Activated naive CD4-positive, alpha-beta T cell (primary cell): Measurements from ENCODE around the gene LAPTM5.
"Not testable (repeated sequence)": the region's sequence is repeated elsewhere in the genome, so short reads cannot be mapped to it uniquely, and the experiment has no call there.

Source experiments
- DNase-seq, 4 experiments: peaks; one replicate each; lab custom pipeline; 2025; lab: John Stamatoyannopoulos, UW

The LAPTM5 gene

GRCh38 chr1:30693822-30694221 lies 63.8 kb downstream of the LAPTM5 start:
- no peak for DNase-seq

GRCh38 chr1:30693366-30693765 lies 64.2 kb downstream of the LAPTM5 start:
- DNase-seq: no peak

GRCh38 chr1:30692948-30693301 lies 64.6 kb downstream of the LAPTM5 start:
- no peak for DNase-seq

- DNase-seq: no peak
Observed at GRCh38 chr1:30692201-30692947, 65.2 kb downstream of the LAPTM5 start.

- DNase-seq: no peak
Observed at GRCh38 chr1:30691480-30691879, 66.1 kb downstream of the LAPTM5 start.

GRCh38 chr1:30689901-30690645 lies 67.5 kb downstream of the LAPTM5 start:
- no peak for DNase-seq

GRCh38 chr1:30688920-30689794 lies 68.4 kb downstream of the LAPTM5 start:
- no peak for DNase-seq

- not testable (repeated sequence) for DNase-seq
Observed at GRCh38 chr1:30688516-30688915, 69.1 kb downstream of the LAPTM5 start.

GRCh38 chr1:30687886-30688285 lies 69.7 kb downstream of the LAPTM5 start:
- no peak for DNase-seq

GRCh38 chr1:30686236-30686935 lies 71.2 kb downstream of the LAPTM5 start:
- DNase-seq: no peak

GRCh38 chr1:30685796-30686165 lies 71.8 kb downstream of the LAPTM5 start:
- DNase-seq: no peak

- DNase-seq: no peak
Observed at GRCh38 chr1:30684881-30685795, 72.4 kb downstream of the LAPTM5 start.

GRCh38 chr1:30684259-30684658 lies 73.3 kb downstream of the LAPTM5 start:
- no peak for DNase-seq

- DNase-seq: no peak
Observed at GRCh38 chr1:30683699-30684098, 73.9 kb downstream of the LAPTM5 start.
